G401.6 (cell line): ENCODE measurements around the gene APEH.

Source experiments
- FAIRE-seq: peaks from 2 replicates; lab custom pipeline; 2012; peaks lifted over from hg19 to GRCh38; lab: Jason Lieb, UNC

Gene APEH

DNA sequence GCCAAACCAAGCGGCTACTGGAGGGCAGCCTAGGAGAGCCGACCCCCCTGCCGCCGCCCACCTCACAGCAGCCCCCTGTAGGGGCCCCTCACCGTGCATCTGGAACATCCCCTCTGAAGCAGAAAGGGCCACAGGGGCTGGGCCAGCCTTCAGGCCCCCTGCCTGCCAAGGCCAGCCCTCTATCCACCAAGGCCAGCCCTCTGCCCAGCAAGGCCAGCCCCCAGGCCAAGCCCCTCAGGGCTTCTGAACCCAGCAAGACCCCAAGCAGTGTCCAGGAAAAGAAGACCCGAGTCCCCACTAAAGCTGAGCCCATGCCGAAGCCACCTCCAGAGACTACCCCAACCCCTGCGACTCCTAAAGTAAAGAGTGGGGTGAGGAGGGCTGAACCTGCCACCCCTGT, 23.5 kb upstream of the APEH start:
- FAIRE-seq, result no peak

DNA sequence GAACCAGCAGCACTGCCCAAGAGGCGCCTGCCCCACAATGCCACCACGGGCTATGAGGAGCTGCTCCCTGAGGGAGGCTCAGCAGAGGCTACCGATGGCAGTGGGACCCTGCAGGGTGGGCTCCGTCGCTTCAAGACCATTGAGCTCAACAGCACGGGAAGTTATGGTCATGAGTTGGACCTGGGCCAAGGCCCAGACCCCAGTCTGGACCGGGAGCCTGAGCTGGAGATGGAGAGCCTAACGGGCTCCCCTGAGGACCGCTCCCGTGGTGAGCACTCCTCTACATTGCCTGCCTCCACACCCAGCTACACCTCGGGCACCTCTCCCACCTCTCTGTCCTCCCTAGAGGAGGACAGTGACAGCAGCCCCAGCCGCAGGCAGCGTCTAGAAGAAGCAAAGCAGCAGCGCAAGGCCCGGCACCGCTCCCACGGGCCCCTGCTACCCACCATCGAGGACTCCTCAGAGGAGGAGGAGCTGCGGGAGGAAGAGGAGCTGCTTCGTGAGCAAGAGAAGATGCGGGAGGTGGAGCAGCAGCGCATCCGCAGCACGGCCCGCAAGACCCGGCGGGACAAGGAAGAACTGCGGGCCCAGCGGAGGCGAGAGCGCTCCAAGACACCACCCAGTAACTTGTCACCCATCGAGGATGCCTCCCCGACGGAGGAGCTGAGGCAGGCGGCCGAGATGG, 21.8 kb upstream of the APEH start:
- FAIRE-seq, result no peak

DNA sequence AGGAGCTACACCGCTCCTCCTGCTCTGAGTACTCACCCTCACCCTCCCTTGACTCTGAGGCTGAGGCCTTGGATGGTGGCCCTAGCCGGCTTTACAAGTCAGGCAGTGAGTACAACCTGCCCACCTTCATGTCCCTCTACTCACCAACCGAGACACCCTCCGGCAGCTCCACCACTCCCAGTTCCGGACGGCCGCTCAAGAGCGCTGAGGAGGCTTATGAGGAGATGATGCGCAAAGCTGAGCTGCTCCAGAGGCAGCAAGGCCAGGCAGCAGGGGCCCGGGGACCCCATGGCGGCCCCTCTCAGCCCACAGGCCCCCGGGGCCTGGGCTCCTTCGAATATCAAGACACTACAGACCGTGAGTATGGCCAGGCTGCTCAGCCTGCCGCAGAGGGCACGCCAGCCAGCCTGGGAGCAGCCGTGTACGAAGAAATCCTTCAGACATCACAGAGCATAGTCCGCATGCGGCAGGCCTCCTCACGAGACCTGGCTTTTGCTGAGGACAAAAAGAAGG, 21.2 kb upstream of the APEH start:
- no peak for FAIRE-seq

DNA sequence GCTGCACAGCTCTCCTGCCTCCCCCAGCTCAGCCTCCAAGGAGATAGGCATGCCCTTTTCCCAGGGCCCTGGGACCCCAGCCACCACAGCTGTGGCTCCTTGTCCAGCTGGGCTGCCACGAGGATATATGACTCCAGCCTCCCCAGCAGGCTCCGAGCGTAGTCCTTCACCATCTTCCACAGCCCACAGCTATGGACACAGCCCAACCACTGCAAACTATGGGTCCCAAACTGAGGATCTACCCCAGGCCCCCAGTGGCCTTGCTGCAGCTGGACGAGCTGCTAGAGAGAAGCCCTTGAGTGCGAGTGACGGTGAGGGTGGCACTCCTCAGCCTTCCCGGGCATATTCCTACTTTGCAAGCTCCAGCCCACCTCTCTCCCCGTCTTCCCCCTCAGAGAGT, 20.5 kb upstream of the APEH start:
- FAIRE-seq, result no peak

DNA sequence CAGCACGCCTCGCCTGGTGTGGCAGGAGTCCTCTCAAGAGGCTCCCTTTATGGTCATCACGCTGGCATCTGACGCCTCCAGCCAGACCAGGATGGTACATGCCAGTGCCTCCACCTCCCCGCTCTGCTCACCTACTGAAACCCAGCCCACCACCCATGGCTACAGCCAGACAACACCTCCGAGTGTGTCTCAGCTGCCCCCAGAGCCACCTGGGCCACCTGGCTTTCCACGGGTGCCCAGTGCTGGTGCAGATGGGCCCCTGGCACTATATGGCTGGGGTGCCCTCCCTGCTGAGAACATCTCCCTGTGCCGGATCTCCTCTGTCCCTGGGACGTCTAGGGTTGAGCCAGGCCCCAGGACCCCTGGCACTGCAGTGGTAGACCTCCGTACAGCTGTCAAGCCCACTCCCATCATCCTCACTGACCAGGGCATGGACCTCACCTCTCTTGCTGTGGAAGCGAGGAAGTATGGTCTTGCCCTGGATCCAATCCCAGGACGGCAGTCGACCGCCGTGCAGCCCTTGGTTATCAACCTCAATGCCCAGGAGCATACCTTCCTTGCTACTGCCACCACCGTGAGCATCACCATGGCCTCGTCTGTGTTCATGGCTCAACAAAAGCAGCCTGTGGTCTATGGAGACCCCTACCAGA, 19.9 kb upstream of the APEH start:
- no peak for FAIRE-seq

DNA sequence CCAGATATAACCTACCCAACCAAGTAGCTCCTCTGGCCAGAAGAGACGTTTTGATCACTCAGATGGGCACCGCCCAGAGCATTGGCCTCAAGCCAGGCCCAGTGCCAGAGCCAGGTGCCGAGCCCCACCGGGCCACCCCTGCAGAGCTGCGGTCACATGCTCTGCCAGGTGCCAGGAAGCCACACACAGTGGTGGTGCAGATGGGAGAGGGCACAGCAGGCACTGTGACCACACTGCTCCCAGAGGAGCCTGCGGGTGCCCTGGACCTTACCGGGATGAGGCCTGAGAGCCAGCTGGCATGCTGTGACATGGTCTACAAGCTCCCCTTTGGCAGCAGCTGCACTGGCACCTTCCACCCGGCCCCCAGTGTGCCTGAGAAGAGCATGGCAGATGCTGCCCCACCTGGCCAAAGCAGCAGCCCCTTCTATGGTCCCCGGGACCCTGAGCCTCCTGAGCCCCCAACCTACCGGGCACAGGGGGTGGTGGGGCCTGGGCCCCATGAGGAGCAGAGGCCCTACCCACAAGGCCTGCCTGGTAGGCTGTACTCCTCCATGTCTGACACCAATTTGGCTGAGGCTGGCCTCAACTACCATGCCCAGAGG, 19.1 kb upstream of the APEH start:
- no peak for FAIRE-seq

DNA sequence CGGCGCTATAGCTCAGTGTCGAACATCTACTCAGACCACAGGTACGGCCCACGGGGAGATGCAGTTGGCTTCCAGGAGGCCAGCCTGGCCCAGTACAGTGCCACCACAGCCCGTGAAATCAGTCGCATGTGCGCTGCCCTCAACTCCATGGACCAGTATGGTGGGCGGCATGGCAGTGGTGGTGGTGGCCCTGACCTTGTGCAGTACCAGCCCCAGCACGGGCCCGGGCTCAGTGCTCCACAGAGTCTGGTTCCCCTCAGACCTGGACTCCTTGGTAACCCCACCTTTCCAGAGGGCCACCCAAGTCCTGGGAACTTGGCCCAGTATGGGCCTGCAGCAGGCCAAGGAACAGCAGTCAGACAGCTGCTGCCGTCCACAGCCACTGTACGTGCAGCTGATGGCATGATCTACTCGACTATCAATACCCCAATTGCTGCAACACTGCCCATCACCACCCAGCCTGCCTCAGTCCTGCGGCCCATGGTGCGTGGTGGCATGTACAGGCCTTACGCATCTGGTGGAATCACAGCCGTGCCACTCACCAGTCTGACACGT, 18.3 kb upstream of the APEH start:
- no peak for FAIRE-seq

DNA sequence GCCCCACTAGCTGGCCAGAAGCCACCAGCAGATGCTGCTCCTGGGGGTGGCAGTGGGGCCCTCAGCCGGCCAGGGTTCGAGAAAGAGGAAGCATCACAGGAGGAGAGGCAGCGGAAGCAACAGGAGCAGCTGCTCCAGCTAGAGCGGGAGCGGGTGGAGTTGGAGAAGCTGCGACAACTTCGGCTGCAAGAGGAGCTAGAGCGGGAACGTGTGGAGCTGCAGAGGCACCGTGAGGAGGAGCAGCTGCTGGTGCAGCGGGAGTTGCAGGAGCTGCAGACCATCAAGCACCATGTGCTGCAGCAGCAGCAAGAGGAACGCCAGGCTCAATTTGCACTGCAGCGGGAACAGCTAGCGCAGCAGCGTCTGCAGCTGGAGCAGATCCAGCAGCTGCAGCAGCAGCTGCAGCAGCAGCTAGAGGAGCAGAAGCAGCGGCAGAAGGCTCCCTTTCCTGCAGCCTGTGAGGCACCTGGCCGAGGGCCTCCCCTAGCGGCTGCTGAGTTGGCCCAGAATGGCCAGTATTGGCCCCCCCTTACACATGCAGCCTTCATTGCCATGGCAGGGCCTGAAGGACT, 17.5 kb upstream of the APEH start:
- no peak for FAIRE-seq

DNA sequence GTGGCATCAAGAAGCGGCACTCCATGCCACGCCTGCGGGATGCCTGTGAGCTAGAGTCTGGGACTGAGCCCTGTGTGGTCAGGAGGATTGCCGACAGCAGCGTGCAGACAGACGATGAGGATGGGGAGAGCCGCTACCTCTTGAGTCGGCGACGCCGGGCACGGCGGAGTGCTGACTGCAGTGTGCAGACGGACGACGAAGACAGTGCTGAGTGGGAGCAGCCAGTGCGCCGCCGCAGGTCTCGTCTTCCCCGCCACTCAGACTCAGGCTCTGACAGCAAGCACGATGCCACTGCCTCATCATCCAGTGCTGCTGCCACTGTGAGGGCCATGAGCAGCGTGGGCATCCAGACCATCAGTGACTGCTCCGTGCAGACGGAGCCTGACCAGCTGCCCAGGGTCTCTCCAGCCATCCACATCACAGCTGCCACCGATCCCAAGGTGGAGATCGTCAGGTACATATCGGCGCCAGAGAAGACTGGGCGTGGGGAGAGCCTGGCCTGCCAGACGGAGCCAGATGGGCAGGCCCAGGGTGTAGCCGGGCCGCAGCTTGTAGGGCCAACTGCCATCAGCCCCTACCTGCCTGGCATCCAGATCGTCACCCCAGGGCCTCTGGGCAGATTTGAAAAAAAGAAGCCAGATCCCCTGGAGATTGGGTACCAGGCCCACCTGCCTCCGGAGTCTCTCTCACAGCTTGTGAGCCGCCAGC, 16.8 kb upstream of the APEH start:
- FAIRE-seq, result no peak

DNA sequence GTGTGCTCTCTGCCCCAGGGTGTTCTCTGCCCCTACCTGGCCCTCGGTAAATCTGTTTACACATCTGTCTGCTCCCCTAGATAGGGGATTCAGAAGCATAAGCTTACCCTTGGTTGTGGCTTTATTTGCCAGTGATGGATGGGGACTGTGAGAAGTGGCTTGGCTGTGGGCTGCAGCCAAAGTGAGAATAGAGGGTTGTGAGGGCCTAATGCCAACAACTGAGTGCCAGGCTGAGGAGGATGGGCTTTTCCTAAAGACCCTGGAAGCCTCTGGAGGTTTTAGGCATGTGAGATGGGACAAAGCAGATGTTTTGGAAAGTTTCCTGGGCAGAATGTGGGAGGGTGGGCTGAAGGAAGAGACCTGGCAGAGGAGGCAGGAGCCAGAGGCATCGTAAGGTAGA, 15.4 kb upstream of the APEH start:
- no peak for FAIRE-seq

DNA sequence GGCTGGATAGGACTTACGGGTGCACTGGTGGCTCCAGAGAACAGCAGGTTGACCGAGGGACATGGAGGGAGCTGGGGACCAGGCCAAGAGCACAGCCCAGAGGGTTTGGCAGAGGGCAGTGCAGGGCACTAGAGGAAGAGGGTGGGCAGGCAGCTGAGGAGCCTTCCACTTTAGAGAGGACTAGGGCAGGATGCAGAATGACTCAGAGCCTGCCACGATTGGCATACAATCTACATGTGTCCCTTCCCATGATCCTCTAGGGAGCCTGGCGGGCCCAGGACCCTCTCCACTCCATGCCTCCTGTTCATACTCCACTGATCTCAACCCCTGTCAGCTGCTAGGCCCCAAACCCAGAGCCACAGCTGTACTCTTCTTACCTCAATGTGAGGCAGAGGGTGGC, 14.4 kb upstream of the APEH start:
- no peak for FAIRE-seq

DNA sequence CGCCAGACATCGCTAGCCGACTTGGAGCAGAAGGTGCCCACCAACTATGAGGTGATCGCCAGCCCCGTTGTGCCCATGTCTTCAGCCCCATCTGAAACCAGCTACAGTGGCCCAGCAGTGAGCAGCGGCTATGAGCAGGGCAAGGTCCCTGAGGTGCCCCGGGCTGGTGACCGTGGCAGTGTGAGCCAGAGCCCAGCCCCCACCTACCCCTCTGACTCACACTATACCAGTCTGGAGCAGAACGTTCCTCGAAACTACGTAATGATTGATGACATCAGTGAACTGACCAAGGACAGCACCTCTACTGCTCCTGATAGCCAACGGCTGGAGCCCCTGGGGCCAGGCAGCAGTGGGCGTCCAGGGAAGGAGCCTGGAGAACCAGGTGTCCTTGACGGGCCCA, 12.9 kb upstream of the APEH start:
- no peak for FAIRE-seq

DNA sequence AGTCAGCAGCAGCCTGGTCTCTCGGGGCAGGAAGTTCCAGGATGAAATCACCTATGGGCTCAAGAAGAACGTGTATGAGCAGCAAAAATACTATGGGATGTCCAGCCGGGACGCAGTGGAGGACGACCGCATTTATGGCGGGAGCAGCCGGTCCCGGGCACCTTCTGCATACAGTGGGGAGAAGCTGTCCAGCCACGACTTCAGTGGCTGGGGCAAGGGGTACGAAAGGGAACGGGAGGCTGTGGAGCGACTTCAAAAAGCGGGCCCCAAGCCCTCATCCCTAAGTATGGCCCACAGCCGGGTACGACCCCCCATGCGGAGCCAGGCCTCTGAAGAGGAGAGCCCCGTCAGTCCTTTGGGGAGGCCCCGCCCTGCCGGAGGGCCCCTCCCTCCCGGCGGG, 12.1 kb upstream of the APEH start:
- FAIRE-seq, result no peak

DNA sequence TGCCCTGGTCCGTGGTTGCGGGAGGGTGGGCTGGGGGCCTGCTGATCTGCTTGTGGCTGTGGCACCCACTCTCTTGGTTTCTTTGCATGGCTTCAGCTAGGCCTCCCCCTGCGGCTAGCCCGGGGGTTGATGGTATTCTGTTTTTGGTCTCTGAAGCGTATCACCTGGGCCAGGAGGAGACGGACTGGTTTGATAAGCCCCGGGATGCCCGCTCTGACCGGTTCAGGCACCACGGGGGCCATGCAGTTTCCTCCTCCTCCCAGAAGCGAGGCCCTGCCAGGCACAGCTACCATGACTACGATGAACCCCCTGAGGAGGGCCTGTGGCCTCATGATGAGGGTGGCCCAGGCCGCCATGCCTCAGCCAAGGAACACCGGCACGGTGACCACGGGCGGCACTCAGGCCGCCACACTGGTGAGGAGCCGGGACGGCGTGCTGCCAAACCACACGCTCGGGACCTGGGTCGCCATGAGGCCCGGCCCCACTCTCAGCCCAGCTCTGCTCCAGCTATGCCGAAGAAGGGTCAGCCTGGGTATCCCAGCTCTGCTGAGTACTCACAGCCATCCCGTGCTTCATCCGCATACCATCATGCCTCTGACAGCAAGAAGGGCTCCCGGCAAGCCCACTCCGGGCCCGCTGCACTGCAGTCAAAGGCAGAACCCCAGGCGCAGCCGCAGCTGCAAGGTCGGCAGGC, 11.3 kb upstream of the APEH start:
- no peak for FAIRE-seq

DNA sequence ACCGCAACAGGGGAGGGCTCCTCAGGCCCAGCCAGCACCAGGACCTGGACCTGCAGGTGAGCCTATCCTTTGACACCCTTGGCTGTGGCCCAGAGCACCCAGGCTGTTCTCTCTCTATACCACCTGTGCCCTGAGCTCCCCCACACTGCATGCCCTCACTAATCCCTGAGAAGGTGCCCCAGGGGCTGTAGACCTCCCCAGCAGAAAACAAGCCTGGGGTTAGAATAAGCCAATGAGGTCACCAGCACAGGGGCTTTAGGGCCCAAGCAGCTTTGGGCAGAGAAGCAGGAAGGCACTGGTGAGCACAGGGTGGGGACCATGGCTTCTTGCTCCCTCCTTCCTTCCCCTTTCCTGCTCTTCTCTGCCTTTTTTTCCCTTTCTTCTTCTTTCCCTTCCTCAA, 10.3 kb upstream of the APEH start:
- FAIRE-seq, result no peak

DNA sequence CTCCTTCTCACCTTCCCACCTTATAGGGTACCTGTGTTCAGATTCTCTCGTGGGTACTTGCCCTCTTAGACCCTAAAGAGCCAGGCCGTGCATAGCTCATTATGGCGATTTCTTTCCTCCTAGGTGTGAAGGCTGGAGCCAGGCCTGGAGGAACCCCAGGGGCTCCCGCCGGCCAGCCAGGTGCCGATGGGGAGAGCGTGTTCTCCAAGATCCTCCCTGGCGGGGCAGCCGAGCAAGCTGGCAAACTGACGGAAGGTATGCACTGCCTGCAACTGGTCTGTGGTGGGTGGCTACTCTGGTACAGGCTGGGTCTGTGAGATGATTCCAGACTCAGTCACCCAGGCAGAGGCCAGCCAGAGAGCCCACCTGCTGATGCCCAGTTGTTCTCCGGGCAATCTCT, 9.9 kb upstream of the APEH start:
- no peak for FAIRE-seq

DNA sequence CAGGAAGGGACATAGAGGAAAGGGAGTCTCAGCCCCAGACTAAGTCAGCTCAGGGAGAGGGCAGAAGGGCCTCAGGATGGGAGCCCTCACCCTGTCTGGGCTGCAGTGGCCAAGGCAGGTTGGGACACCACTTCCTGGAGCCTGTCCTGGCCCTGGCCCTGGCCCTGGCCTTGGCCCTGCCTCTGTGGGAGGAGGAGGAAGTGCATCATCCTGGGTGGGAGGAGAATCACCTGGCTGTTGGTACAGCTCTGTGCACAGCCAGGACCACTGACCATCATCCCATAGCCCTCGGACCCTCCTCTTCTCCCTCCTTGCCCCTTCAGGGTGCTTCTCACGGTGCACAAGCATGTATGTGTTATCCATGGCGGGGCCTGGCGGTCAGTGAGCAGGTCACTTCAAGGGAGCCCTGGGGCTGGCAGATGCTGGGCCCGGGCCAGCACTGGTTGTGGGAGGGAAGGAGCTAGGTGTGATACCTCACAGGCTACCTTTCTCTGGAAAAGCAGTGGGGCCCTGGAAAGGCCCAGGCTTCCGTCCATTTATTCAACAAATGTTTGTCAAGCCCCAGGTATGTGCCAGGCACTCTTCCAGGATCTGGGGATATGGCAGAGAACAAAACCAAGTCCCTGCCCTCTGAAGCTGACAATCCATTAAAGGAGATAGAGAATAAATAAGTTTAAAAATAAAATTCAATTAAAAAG, 8.2 kb upstream of the APEH start:
- FAIRE-seq, result no peak

DNA sequence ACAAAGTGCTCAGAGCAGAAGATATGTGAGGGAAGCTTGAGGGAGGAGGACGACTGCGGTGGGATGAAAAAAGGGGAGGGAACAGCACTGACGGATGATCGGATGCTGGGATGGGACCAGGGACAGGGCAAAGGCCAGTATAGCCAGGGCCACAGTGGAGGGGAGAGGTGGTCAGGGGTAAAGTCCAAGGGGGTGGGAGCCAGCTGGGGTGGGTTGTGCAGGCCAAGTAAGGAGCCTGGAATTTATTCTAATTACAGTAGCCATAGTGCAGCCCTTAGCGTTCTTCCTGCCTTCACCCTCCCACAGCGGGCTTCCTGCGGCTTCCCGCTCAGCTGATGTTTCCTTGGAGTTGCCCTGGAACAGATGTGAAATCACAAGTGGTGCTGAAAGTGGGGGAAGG, 7.6 kb upstream of the APEH start:
- FAIRE-seq, result no peak

DNA sequence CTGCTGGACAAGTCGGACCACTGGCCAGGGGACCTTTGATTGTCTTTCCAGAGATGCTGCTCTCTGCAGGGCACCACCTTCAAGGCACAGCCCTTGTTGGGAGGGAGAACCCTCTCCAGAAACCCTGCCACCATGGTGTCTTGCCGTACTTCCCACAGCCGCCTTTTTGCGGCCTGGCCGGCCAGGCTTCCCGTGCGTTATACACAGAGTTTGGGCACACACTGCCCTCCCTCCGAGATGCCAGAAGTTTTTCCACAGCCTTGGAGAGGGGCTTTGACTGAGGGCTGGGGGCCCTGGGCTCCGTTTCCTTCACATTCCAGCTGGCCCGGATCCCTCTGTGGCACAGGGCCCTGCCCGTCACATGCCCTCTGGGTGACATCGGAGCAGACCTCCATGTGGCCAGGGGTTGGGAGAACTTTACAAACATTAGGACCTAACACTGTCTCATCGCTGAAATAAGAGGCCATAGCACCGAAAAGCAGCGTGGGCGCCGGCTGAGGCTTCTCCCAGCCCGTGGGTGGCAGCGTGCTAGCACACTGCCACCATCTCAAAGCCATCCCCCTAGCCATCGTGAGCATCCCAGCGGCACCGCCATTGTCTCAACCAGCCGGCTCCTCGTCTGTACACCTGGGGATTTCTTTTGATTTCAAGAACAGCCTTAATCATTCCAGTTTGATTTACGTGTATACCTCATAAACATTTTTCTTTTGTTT, 6.3 kb upstream of the APEH start:
- FAIRE-seq, result no peak

DNA sequence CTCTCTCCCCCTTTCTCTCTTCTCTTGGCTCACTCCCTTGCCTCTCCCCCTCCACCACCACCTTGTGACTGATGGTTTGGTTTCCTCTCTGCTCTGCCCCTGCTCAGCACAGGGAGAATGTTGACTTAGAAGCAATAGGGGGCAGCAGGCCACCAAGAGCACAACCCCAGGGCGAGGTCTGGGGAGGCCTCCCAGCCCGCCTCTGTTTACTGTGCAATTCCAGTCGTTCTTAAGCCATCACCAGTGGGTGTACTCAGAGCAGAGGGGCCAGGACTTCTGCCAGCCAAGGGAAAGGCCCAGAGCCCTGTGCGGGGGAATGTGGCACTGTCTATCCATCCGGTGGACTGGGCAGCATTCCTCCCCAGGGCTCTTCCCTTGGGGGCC, 5.7 kb upstream of the APEH start:
- FAIRE-seq, result no peak

DNA sequence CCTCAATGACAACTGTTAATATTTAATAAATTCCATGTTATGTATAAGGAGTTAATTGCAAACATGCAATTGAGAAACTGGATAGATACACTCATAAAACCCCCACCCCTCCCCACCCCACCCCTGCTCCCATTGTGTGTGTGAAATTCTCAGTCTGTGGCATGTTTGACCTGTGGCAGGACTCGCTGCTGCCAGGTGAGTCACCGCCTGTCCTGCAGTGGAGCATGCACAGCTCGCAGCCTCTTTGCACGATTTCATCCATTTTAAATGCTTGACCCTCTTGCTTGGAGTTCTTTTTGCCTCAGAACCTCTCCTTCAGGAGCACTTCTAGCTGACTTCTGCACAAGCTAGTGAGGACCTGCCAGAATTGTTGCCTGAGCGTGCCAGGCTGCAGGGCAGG, 5.3 kb upstream of the APEH start:
- FAIRE-seq, result no peak
